ENCODE measurements around the gene CARD8.

CARD8 gene

GRCh38 chr19:48302600-48302959 is 46.9 kb upstream of the CARD8 start:
- Histone ChIP-seq H3K9ac (ENCODE audit: low read depth, low read length) (no peak overlapping the region), H3K4me3 (ENCODE audit: low read depth in 1 of 2, low read length in 2 of 2) (no peak overlapping the region), H3K4me2 (ENCODE audit: insufficient read depth, low read length) (no peak overlapping the region), H3K27ac (ENCODE audit: low read length) (no peak overlapping the region), H3K27me3 (ENCODE audit: insufficient read depth, low read length, poor library complexity) (no peaks in the 10 kb centered on the region), H3K9me3 (ENCODE audit: insufficient read depth, low read length, severe bottlenecking) (no peaks in the 10 kb centered on the region), H3K36me3 (ENCODE audit: insufficient read depth, low read length) (no peaks in the 10 kb centered on the region), H3K79me2 (ENCODE audit: insufficient read depth, low read length) (no peaks in the 10 kb centered on the region), H2AFZ (ENCODE audit: low read depth, low read length) (no peak overlapping the region), H3K4me1 (ENCODE audit: insufficient read depth, low read length) (no peaks in the 10 kb centered on the region; the same call in 1 of the 2 replicates), H4K20me1 (ENCODE audit: insufficient read depth, low read length) (no peaks in the 10 kb centered on the region)
- DNase-seq (no peak), ATAC-seq (ENCODE audit: insufficient read depth, low read depth) (no peak)
- TF ChIP-seq CTCF (IDR thresholded peaks at IDR 0.05; ENCODE audit: borderline replicate concordance, extremely low read depth, low read length, poor library complexity, severe bottlenecking) (no peak), EZH2 (IDR thresholded peaks at IDR 0.05; ENCODE audit: borderline replicate concordance, low read depth, low read length, severe bottlenecking) (no peak)

- H3K27me3 ChIP-seq (ENCODE audit: insufficient read depth, low read length, poor library complexity) = no peaks in the 10 kb centered on the region
- H3K9ac ChIP-seq (ENCODE audit: low read depth, low read length) = no peak overlapping the region
- no peak overlapping the region for H2AFZ ChIP-seq (ENCODE audit: low read depth, low read length)
- H3K36me3 ChIP-seq (ENCODE audit: insufficient read depth, low read length) = no peaks in the 10 kb centered on the region
- no peaks in the 10 kb centered on the region for H4K20me1 ChIP-seq (ENCODE audit: insufficient read depth, low read length)
- no peaks in the 10 kb centered on the region for H3K4me1 ChIP-seq (ENCODE audit: insufficient read depth, low read length)
- no peaks in the 10 kb centered on the region for H3K9me3 ChIP-seq (ENCODE audit: insufficient read depth, low read length, severe bottlenecking)
- H3K4me2 ChIP-seq (ENCODE audit: insufficient read depth, low read length) = no peak overlapping the region
- no peak overlapping the region for H3K27ac ChIP-seq (ENCODE audit: low read length)
- H3K4me3 ChIP-seq (ENCODE audit: low read depth in 1 of 2, low read length in 2 of 2) = no peak overlapping the region
- H3K79me2 ChIP-seq (ENCODE audit: insufficient read depth, low read length) = no peaks in the 10 kb centered on the region
- no peak for ATAC-seq (ENCODE audit: insufficient read depth, low read depth)
- DNase-seq = no peak
- TF ChIP-seq CTCF (IDR thresholded peaks at IDR 0.05; ENCODE audit: borderline replicate concordance, extremely low read depth, low read length, poor library complexity, severe bottlenecking) = no peak
- no peak for TF ChIP-seq EZH2 (IDR thresholded peaks at IDR 0.05; ENCODE audit: borderline replicate concordance, low read depth, low read length, severe bottlenecking)
These were observed 46.3 kb upstream of the CARD8 start for GRCh38 chr19:48301886-48302599.

- Histone ChIP-seq H3K4me3 (ENCODE audit: low read depth in 1 of 2, low read length in 2 of 2) (no peak overlapping the region), H3K9ac (ENCODE audit: low read depth, low read length) (no peak overlapping the region), H3K27ac (ENCODE audit: low read length) (no peak overlapping the region), H3K27me3 (ENCODE audit: insufficient read depth, low read length, poor library complexity) (no peaks in the 10 kb centered on the region), H3K9me3 (ENCODE audit: insufficient read depth, low read length, severe bottlenecking) (no peaks in the 10 kb centered on the region), H3K4me1 (ENCODE audit: insufficient read depth, low read length) (no peaks in the 10 kb centered on the region), H3K36me3 (ENCODE audit: insufficient read depth, low read length) (no peaks in the 10 kb centered on the region), H2AFZ (ENCODE audit: low read depth, low read length) (no peak overlapping the region), H4K20me1 (ENCODE audit: insufficient read depth, low read length) (no peaks in the 10 kb centered on the region), H3K79me2 (ENCODE audit: insufficient read depth, low read length) (no peaks in the 10 kb centered on the region), H3K4me2 (ENCODE audit: insufficient read depth, low read length) (no peak overlapping the region)
- no peak for ATAC-seq (ENCODE audit: insufficient read depth, low read depth)
- TF ChIP-seq CTCF (IDR thresholded peaks at IDR 0.05; ENCODE audit: borderline replicate concordance, extremely low read depth, low read length, poor library complexity, severe bottlenecking) (no peak), EZH2 (IDR thresholded peaks at IDR 0.05; ENCODE audit: borderline replicate concordance, low read depth, low read length, severe bottlenecking) (no peak)
- no peak for DNase-seq
These were observed 42.3 kb upstream of the CARD8 start for GRCh38 chr19:48297975-48298374.

Data from DND-41 (cell line).